HepG2 (cell line): ENCODE measurements around the gene TMEM59. TPM values are rescaled to one million over a fixed set of nuclear protein-coding genes. Genes with fewer than 3 reads are reported as not detected.

Experiments
- ATAC-seq: fragments of 200-7000 bp; cut with Tn5 transposase; 3 replicates; pipeline ENCODE4 v1.9.1; 2020; ENCODE audit warnings: mild to moderate bottlenecking, moderate library complexity
- BruUV-seq: library from RNA; stranded (reverse); fragments of 400-500 nt; replicated peaks from 2 replicates; lab custom pipeline; 2021; lab: Mats Ljungman, UMichigan
- CTCF ChIA-PET: fragments of 300-600 bp; formaldehyde crosslinking; extraction: SDS; loops from one replicate; lab custom pipeline; 2021; ENCODE audit warnings: low total read pairs, inconsistent platforms, low intra/inter-chr PET ratio; lab: Yijun Ruan, JAX
- POLR2A ChIA-PET: fragments of 350-600 bp; sonication (Branson Sonifier 250); formaldehyde crosslinking; loops from one replicate; lab custom pipeline; 2020; ENCODE audit warnings: antibody characterized with exemption, inconsistent platforms; lab: Yijun Ruan, JAX
- DNase-seq: peaks from one replicate; pipeline ENCODE4 v3.0.0-alpha.2; 2015; ENCODE audit warnings: low spot score
- FAIRE-seq: peaks from 3 replicates; lab custom pipeline; 2011; peaks lifted over from hg19 to GRCh38; lab: Jason Lieb, UNC
- H2AFZ ChIP-seq: one replicate; pipeline ENCODE4 v1.6.1; 2011; ENCODE audit warnings: low read length, inconsistent platforms
- H3K27ac ChIP-seq: fragments of 300-600 bp; 3 replicates; pipeline ENCODE4 v1.8.0; 2011; ENCODE audit warnings: mixed run types, mild to moderate bottlenecking, mixed read lengths, low read length, inconsistent platforms; ENCODE audit not compliant: insufficient read depth; ENCODE audit errors: extremely low read length
- H3K27me3 ChIP-seq, 2 experiments: fragments of 200-600 bp in 1 of 2; 2 replicates in 1 of 2; 3 replicates in 1 of 2; pipeline versions ENCODE4 v1.6.0 to v1.8.0; 2011; ENCODE audit warnings: low read length in 2 of 2, mild to moderate bottlenecking in 2 of 2, moderate library complexity in 2 of 2, inconsistent platforms in 1 of 2; ENCODE audit not compliant: insufficient read depth in 2 of 2, control insufficient read depth in 1 of 2
- H3K36me3 ChIP-seq, 2 experiments: fragments of 200-600 bp in 1 of 2; replicated peaks in 1 of 2; 2 replicates in 1 of 2; 3 replicates in 1 of 2; pipeline versions ENCODE4 v1.5.1 to v1.8.0; 2011; ENCODE audit warnings: low read length in 2 of 2, inconsistent platforms in 1 of 2; ENCODE audit not compliant: insufficient read depth in 2 of 2, control insufficient read depth in 1 of 2
- H3K4me1 ChIP-seq: 2 replicates; pipeline ENCODE4 v1.5.1; 2012; ENCODE audit warnings: low read length, inconsistent platforms; ENCODE audit not compliant: insufficient read depth
- H3K4me2 ChIP-seq: 2 replicates; pipeline ENCODE4 v1.6.0; 2011; ENCODE audit warnings: low read depth, low read length, inconsistent platforms
- H3K4me3 ChIP-seq, 3 experiments: fragments of 200-600 bp in 1 of 3; sonication (generic), shearing (Covaris generic) in 1 of 3; replicated peaks in 1 of 3; 2 replicates each; pipeline ENCODE4 v1.5.1; 2011 to 2016; ENCODE audit warnings: low read length in 3 of 3, inconsistent platforms in 2 of 3, low read depth in 2 of 3, mild to moderate bottlenecking in 2 of 3, control low read depth in 1 of 3, mixed read lengths in 1 of 3; ENCODE audit not compliant: insufficient read depth in 1 of 3
- H3K79me2 ChIP-seq: one replicate; pipeline ENCODE4 v1.6.1; 2011; ENCODE audit warnings: low read length, inconsistent platforms; ENCODE audit not compliant: insufficient read depth
- H3K9ac ChIP-seq: 2 replicates; pipeline ENCODE4 v1.6.0; 2011; ENCODE audit warnings: mild to moderate bottlenecking, low read depth, low read length, inconsistent platforms; ENCODE audit not compliant: insufficient read depth
- H3K9me3 ChIP-seq: 2 replicates; pipeline ENCODE4 v1.5.1; 2012; ENCODE audit warnings: mild to moderate bottlenecking, low read length
- H4K20me1 ChIP-seq: 2 replicates; pipeline ENCODE4 v1.6.0; 2011; ENCODE audit warnings: inconsistent platforms, mild to moderate bottlenecking, low read length, moderate library complexity; ENCODE audit not compliant: insufficient read depth
- CEBPB ChIP-seq: IDR thresholded peaks from 2 replicates; pipeline ENCODE4 v1.6.1; 2011; ENCODE audit warnings: low read depth, low read length, improper control_type of control experiment, borderline replicate concordance
- FOXM1 ChIP-seq: sonication (generic); formaldehyde crosslinking; IDR thresholded peaks from 2 replicates; pipeline ENCODE4 v1.5.0; 2020; ENCODE audit warnings: missing genetic modification reagents
- MATR3 ChIP-seq: sonication (generic); formaldehyde crosslinking; IDR thresholded peaks from 2 replicates; pipeline ENCODE4 v1.4.0; 2020; ENCODE audit warnings: missing genetic modification reagents
- REXO4 ChIP-seq: sonication (generic); formaldehyde crosslinking; IDR thresholded peaks from 2 replicates; pipeline ENCODE4 v1.8.0; 2022; ENCODE audit warnings: missing genetic modification reagents, mild to moderate bottlenecking, borderline replicate concordance
- SIN3B ChIP-seq: fragments of 150-350 bp; IDR thresholded peaks from 2 replicates; pipeline ENCODE4 v1.6.1; 2014; ENCODE audit warnings: low read length
- THAP8 ChIP-seq: sonication (generic); formaldehyde crosslinking; IDR thresholded peaks from 2 replicates; pipeline ENCODE4 v1.5.1; 2020; ENCODE audit warnings: missing genetic modification reagents, mild to moderate bottlenecking, borderline replicate concordance
- ZNF280D ChIP-seq: sonication (generic); formaldehyde crosslinking; IDR thresholded peaks from 2 replicates; pipeline ENCODE4 v1.5.1; 2020; ENCODE audit warnings: mild to moderate bottlenecking, missing genetic modification reagents
- ZNF687 ChIP-seq: sonication (generic); formaldehyde crosslinking; IDR thresholded peaks from 2 replicates; pipeline ENCODE4 v1.5.1; 2020; ENCODE audit warnings: mild to moderate bottlenecking, missing genetic modification reagents, moderate library complexity
- ZNF772 ChIP-seq: sonication (generic); formaldehyde crosslinking; IDR thresholded peaks from 2 replicates; pipeline ENCODE4 v1.5.0; 2020; ENCODE audit warnings: mild to moderate bottlenecking, missing genetic modification reagents
- ZNF782 ChIP-seq: sonication (generic); formaldehyde crosslinking; IDR thresholded peaks from 2 replicates; pipeline ENCODE4 v1.4.0; 2020; ENCODE audit warnings: missing genetic modification reagents, mild to moderate bottlenecking, borderline replicate concordance
- WGBS: methylation state at CpG from one replicate; pipeline ENCODE4 v1.1.6; 2017; ENCODE audit warnings: low lambda C conversion rate; 5-methylcytosine and 5-hydroxymethylcytosine counted together
- in situ Hi-C: cut with HindIII; loops from 2 replicates; pipeline ENCODE4 v1.10.0; 2017; ENCODE audit warnings: low pct_unique_long_range_greater_than_20kb; ENCODE audit not compliant: extremely low pct_ligation_motif_present
- intact Hi-C: fragments of 100-400 bp; cut with micrococcal nuclease; formaldehyde crosslinking; loops from one replicate; pipeline ENCODE4 v1.10.0; 2022; ENCODE audit not compliant: unreplicated experiment
- polyA plus RNA-seq, 8 experiments: library from polyadenylated mRNA; depleted of rRNA in 3 of 8; stranded (reverse) in 7 of 8; unstranded in 1 of 8; fragments of >200 nt; fragmentation: Illumina TruSeq in 4 of 8; extraction: Trizol in 4 of 8; gene quantifications; 2 replicates each; pipeline versions ENCODE4 v1.2.1 to v1.2.3, GENCODE V29; 2011 to 2016; ENCODE audit warnings: low read depth in 4 of 8, missing spikeins in 1 of 8, mixed read lengths in 1 of 8; ENCODE audit not compliant: insufficient read depth in 1 of 8
- total RNA-seq, 5 experiments: library from RNA; depleted of rRNA; stranded (reverse); fragments of >200 nt; fragmentation: Illumina TruSeq; extraction: Trizol; gene quantifications; 2 replicates each; pipeline ENCODE4 v1.2.3, GENCODE V29; 2016; ENCODE audit warnings: low read depth in 1 of 5

The TMEM59 gene
- total and polyA plus RNA-seq, 2 of the 13 experiments (the other 11 are each of a cell fraction or from before 2014, with no cell fraction given) = 147 to 363 TPM

GRCh38 chr1:53998223-53998622 is 54.8 kb downstream of the TMEM59 start:
- in situ Hi-C loops (no loop called here), intact Hi-C loops (no loop called here)
- ChIA-PET CTCF (no interaction called here), POLR2A (no interaction called here)
- H3K27me3 ChIP-seq = no peaks in the 10 kb centered on the region
- WGBS = 75% methylated on average over 1 of the region's 1 CpG
- no TSS peak for BruUV-seq
- ATAC-seq = no peak
- FAIRE-seq = no peak
- DNase-seq = no peak
- no peak overlapping the region for H3K9ac ChIP-seq
- no peaks in the 10 kb centered on the region for H3K79me2 ChIP-seq
- no peak overlapping the region for H3K4me2 ChIP-seq
- H3K9me3 ChIP-seq = no peaks in the 10 kb centered on the region
- no peak for TF ChIP-seq FOXM1 (CRISPR knock-in tag)
- TF ChIP-seq, all 625 proteins: peak for 0
- Histone ChIP-seq H2AFZ (no peak overlapping the region), H3K4me1 (peaks cover 12% of the 10 kb centered on the region), H3K27ac (no peak overlapping the region), H3K36me3 (no peaks in the 10 kb centered on the region), H4K20me1 (no peaks in the 10 kb centered on the region), H3K4me3 (no peak overlapping the region)

- H3K36me3 ChIP-seq = no peaks in the 10 kb centered on the region
- FAIRE-seq (no peak), DNase-seq (no peak), ATAC-seq (no peak)
- H3K4me1 ChIP-seq = no peaks in the 10 kb centered on the region
- no peak overlapping the region for H3K4me2 ChIP-seq
- WGBS = 98% methylated on average over 1 of the region's 1 CpG
- no peaks in the 10 kb centered on the region for H3K79me2 ChIP-seq
- no peaks in the 10 kb centered on the region for H3K9me3 ChIP-seq
- ChIA-PET CTCF (no interaction called here), POLR2A (no interaction called here)
- no peak overlapping the region for H2AFZ ChIP-seq
- in situ Hi-C loops (no loop called here), intact Hi-C loops (no loop called here)
- H3K9ac ChIP-seq = no peak overlapping the region
- 0 out of 2 replicates have a peak, but pooled peaks have one; percentile 58 for TF ChIP-seq CEBPB
- no peak for TF ChIP-seq ZNF772 (CRISPR knock-in tag)
- no peak for TF ChIP-seq ZNF782 (CRISPR knock-in tag)
- no peak for TF ChIP-seq THAP8
- no peak for TF ChIP-seq ZNF687
- no peak for TF ChIP-seq SIN3B
- TF ChIP-seq MATR3 (CRISPR knock-in tag) = no peak
- TF ChIP-seq ZNF280D (CRISPR knock-in tag) = no peak
- TF ChIP-seq REXO4 (CRISPR knock-in tag) = no peak
- H3K4me3 ChIP-seq = no peak overlapping the region
- H3K27me3 ChIP-seq = no peaks in the 10 kb centered on the region
- no peaks in the 10 kb centered on the region for H4K20me1 ChIP-seq
- no peak overlapping the region for H3K27ac ChIP-seq
- no TSS peak for BruUV-seq
Measured at GRCh38 chr1:53995683-53996082, 57.3 kb downstream of the TMEM59 start.
